ENCODE measurements around the gene BICRA. TPM values are rescaled to one million over a fixed set of nuclear protein-coding genes. Genes with fewer than 3 reads are reported as not detected.
"Not testable (repeated sequence)": the region's sequence is repeated elsewhere in the genome, so short reads cannot be mapped to it uniquely, and the experiment has no call there.

BICRA gene
- total and polyA plus RNA-seq, 2 of the 8 experiments (the other 6 are each of a cell fraction or from before 2014, with no cell fraction given) = 1.5 to 29.2 TPM

GRCh38 chr19:47746129-47746528 lies 137.2 kb downstream of the BICRA start:
- not testable (repeated sequence) for H3K9me3 ChIP-seq (ENCODE audit: insufficient read depth in 2 of 2, low read depth in 1 of 2, low read length in 1 of 2); H2BK12ac ChIP-seq (ENCODE audit: low read depth, low read length); H2AFZ ChIP-seq (ENCODE audit: low read length); H2BK5ac ChIP-seq (ENCODE audit: low read depth, low read length); H4K91ac ChIP-seq (replicated peaks; ENCODE audit: insufficient read length, low read length); H2BK15ac ChIP-seq (ENCODE audit: low read length); H3K14ac ChIP-seq (ENCODE audit: insufficient read length); H3K56ac ChIP-seq (replicated peaks; ENCODE audit: insufficient read length, low read depth, low read length); H3K27me3 ChIP-seq (replicated peaks in 1 of 4; ENCODE audit: control insufficient read depth in 3 of 4, extremely low read depth in 1 of 4, insufficient read depth in 3 of 4, low read length in 3 of 4); H3K18ac ChIP-seq (ENCODE audit: extremely low read depth, low read length); H2BK120ac ChIP-seq (replicated peaks; ENCODE audit: low read depth, low read length); H4K5ac ChIP-seq (ENCODE audit: insufficient read length, low read depth, low read length); H2BK20ac ChIP-seq (ENCODE audit: low read length); H3K4ac ChIP-seq (replicated peaks; ENCODE audit: insufficient read length, low read depth, low read length); FAIRE-seq; H2AK5ac ChIP-seq (ENCODE audit: low read depth, low read length); H3K23ac ChIP-seq (ENCODE audit: insufficient read length); DNase-seq (ENCODE audit: low read depth in 1 of 2, low spot score in 2 of 2); H3K27ac ChIP-seq (ENCODE audit: low read depth, low read length); H3K23me2 ChIP-seq (ENCODE audit: low read depth, low read length)
- ChIA-PET POLR2A (ENCODE audit: partially characterized antibody) (interaction anchor here (0.6 to 11.1 kb wide), 15 partner anchors 11 to 460 kb away, joined by 3 to 204 read pairs (median 5); partner anchors contain the start of genes EHD2 and KPTN), CTCF (ENCODE audit: partially characterized antibody) (interaction anchor here (0.8 to 4.5 kb wide), 7 partner anchors 10 to 51 kb away, joined by 3 to 51 read pairs (median 3); partner anchors contain the start of gene EHD2)
- Histone ChIP-seq H4K8ac (ENCODE audit: extremely low read depth, insufficient read depth, low read length) (0 out of 2 replicates have a peak overlapping the region, but pooled peaks have one; percentile 15), H3K79me1 (ENCODE audit: low read depth, low read length) (peaks cover 10% of the 10 kb centered on the region; the same call in 1 of the 2 replicates), H3K4me2 (ENCODE audit: insufficient read depth in 1 of 2, low read depth in 2 of 2, low read length in 2 of 2) (peak overlapping the region; percentile 51 to 58), H3K4me1 (replicated peaks in 1 of 4; ENCODE audit: control insufficient read depth in 3 of 4, insufficient read depth in 4 of 4, low read length in 3 of 4) (peaks cover 0 to 15% (median 4%) of the 10 kb centered on the region in 4 experiments; a peak in 5 of 7 replicates), H3K79me2 (ENCODE audit: control insufficient read depth in 1 of 2, insufficient read depth in 2 of 2, low read length in 2 of 2) (peaks cover 3 to 37% of the 10 kb centered on the region in 2 experiments; a peak in 3 of 4 replicates), H3K9ac (replicated peaks in 1 of 4; ENCODE audit: extremely low read depth in 1 of 4, low read depth in 3 of 4, low read length in 3 of 4) (peak overlapping the region in 1 of 4 experiments; percentile 56; a peak in 1 of 7 replicates), H3K36me3 (ENCODE audit: control insufficient read depth in 2 of 4, insufficient read depth in 4 of 4, low read length in 3 of 4) (peaks cover 27 to 39% (median 37%) of the 10 kb centered on the region in 4 experiments), H4K20me1 (replicated peaks in 1 of 2; ENCODE audit: control insufficient read depth in 1 of 2, insufficient read depth in 2 of 2, low read length in 2 of 2) (peaks cover 4 to 12% of the 10 kb centered on the region in 2 experiments), H3K4me3 (ENCODE audit: extremely low read depth in 1 of 4, insufficient read depth in 2 of 4, low read depth in 3 of 4, low read length in 4 of 4) (peak overlapping the region; percentile 66 to 92 (median 80))
- WGBS, 2 experiments (ENCODE audit: extremely low coverage in 1 of 2, insufficient coverage in 1 of 2, insufficient read length in 1 of 2, insufficient replicate concordance in 2 of 2, low coverage in 1 of 2, low lambda C conversion rate in 2 of 2, missing lambda C conversion rate in 1 of 2) = 84% methylated on average over 16 of the region's 17 CpGs; no CpG with 5 or more reads in 1 of the 2 experiments

Measured in H1 (cell line).